Stimulated activated effector memory CD8-positive, alpha-beta T cell treated with anti-CD3 and anti-CD28 coated beads, Interleukin-12 subunit alpha, Interleukin-12 subunit beta, amount 100 ng/mL, for 72 hours (primary cell): Measurements from ENCODE around the gene ZNHIT6.
"Not testable (repeated sequence)": the region's sequence is repeated elsewhere in the genome, so short reads cannot be mapped to it uniquely, and the experiment has no call there.

ENCODE experiments used
- ATAC-seq: fragments of 150-1000 bp; cut with Tn5 transposase; 2 replicates; pipeline ENCODE4 v1.10.0; 2021
- DNase-seq, 2 donors: peaks; one replicate each; pipeline ENCODE4 v3.0.0; 2021 to 2022; ENCODE audit warnings: low spot score in 2 of 2
- H3K27ac Mint-ChIP-seq: one replicate; pipeline ENCODE4 v1.8.0; 2022; ENCODE audit warnings: mild to moderate bottlenecking, mixed read lengths
- H3K36me3 Mint-ChIP-seq: one replicate; pipeline ENCODE4 v1.8.0; 2022; ENCODE audit warnings: mild to moderate bottlenecking, mixed read lengths
- H3K4me1 Mint-ChIP-seq: one replicate; pipeline ENCODE4 v1.8.0; 2022; ENCODE audit warnings: mixed read lengths
- H3K4me3 Mint-ChIP-seq: one replicate; pipeline ENCODE4 v1.8.0; 2022; ENCODE audit warnings: mild to moderate bottlenecking, mixed read lengths
- H3K9me3 Mint-ChIP-seq: one replicate; pipeline ENCODE4 v1.8.0; 2022; ENCODE audit warnings: mixed read lengths

The ZNHIT6 gene

DNA sequence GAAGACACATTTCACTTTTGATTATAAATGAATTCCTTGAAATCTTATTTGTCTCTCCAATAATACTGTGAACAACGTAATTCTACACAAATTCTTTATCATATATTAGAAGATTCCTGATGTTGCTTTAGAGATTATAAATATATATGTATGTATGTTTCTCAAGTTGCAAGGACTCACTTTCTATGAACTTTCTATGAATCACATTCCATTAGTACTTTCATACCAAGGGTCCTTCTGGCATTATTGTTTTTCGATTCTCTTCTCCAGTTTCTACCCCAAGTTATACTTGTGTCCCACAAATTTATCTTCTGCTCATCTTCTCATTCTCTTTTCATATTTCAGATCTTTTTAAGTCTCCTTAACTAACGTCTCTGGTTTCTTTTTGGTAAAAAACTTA is 55.9 kb downstream of the ZNHIT6 start:
- no peak overlapping the region for H3K4me3 Mint-ChIP-seq
- H3K27ac Mint-ChIP-seq, result no peak overlapping the region
- H3K9me3 Mint-ChIP-seq, result peaks cover 4% of the 10 kb centered on the region

DNA sequence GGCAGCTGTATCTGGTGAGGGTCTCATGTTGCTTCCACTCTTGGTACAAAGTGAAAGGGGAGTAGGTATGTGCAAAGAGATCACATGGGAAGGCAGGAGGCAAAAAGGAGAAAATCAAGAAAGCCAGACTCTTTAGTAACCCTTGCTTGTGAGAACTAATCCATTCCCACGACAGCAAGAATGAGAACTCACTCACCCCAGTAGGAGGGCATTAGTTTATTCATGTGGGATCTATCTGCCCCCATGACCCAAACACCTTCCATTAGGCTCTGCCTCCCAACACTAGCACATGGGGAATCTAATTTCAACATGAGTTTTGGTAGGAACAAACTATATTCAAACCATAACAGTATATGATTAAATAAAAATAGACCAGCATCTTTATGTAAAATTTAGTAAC is 57.6 kb downstream of the ZNHIT6 start:
- H3K4me3 Mint-ChIP-seq, result no peak overlapping the region
- no peaks in the 10 kb centered on the region for H3K4me1 Mint-ChIP-seq
- no peak for DNase-seq
- peaks cover 39% of the 10 kb centered on the region for H3K36me3 Mint-ChIP-seq
- no peak overlapping the region for H3K27ac Mint-ChIP-seq
- H3K9me3 Mint-ChIP-seq, result peaks cover 4% of the 10 kb centered on the region
- ATAC-seq, result no peak

More for the DNA sequence above, 55.9 kb downstream of the ZNHIT6 start:
- DNase-seq (no peak), ATAC-seq (no peak)
- H3K4me1 Mint-ChIP-seq, result no peaks in the 10 kb centered on the region
- peaks cover 56% of the 10 kb centered on the region for H3K36me3 Mint-ChIP-seq

DNA sequence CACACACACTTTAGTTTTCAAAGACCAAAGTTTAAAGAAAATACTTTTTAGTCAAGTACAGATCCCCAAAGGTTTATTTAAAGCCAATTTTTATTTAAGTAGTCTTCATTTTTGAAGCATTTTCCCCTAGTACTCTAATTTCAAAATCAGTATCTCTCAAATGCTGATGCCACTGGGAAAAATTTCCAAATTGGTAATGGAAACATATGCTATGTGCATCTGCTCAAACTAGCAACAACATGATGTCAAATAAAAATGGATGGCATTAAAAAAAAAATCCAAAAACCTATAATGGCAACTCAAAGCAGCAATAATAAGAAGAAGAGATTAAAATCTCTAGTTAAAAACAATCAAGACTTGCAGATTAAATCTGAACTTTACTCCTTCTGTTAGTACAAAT is 58.6 kb downstream of the ZNHIT6 start:
- ATAC-seq (no peak), DNase-seq (no peak)
- H3K4me3 Mint-ChIP-seq, result no peak overlapping the region
- H3K9me3 Mint-ChIP-seq, result peaks cover 5% of the 10 kb centered on the region
- no peaks in the 10 kb centered on the region for H3K4me1 Mint-ChIP-seq
- no peak overlapping the region for H3K27ac Mint-ChIP-seq
- H3K36me3 Mint-ChIP-seq, result peaks cover 35% of the 10 kb centered on the region

DNA sequence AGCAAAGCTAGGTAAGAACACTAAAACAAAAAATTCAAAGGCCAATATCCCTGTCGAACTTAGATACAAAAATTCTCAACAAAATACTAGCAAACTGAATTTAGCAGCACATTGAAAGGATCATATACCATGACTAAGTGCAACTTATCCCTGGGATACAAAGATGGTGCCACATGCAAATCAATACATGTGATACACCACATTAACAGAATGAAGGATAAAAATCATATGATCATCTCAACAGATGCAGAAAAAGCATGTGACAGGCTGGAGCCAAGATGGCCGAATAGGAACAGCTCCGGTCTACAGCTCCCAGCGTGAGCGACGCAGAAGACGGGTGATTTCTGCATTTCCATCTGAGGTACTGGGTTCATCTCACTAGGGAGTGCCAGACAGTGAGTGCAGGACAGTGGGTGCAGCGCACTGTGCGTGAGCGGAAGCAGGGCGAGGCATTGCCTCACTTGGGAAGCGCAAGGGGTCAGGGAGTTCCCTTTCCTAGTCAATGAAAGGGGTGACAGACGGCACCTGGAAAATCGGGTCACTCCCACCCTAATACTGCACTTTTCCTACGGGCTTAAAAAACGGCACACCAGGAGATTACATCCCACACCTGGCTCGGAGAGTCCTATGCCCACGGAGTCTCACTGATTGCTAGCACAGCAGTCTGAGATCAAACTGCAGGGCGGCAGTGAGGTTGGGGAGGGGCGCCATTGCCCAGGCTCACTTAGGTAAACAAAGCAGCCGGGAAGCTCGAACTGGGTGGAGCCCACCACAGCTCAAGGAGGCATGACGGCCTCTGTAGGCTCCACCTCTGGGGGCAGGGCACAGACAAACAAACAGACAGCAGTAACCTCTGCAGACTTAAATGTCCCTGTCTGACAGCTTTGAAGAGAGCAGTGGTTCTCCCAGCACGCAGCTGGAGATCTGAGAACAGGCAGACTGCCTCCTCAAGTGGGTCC is 66.4 kb downstream of the ZNHIT6 start:
- DNase-seq, H3K4me1 Mint-ChIP-seq, H3K27ac Mint-ChIP-seq, H3K4me3 Mint-ChIP-seq, ATAC-seq: not testable (repeated sequence)
- Mint-ChIP-seq H3K9me3 (peaks cover 35% of the 10 kb centered on the region), H3K36me3 (peaks cover 11% of the 10 kb centered on the region)

DNA sequence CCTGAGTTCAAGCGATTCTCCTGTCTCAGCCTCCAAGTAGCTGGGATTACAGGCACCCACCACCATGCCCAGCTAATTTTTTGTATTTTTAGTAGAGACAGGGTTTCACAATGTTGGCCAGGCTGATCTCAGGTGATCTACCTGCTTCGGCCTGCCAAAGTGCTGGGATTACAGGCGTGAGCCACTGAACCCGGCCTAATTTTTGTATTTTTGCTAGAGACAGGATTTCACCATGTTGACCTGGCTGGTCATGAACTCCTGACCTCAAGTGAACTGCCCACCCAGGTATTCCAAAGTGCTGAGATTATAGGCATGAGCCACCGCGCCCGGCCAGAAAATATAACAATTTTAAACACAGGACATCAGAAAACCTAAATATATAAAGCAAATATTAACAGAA is 68.3 kb downstream of the ZNHIT6 start:
- not testable (repeated sequence) for DNase-seq, H3K27ac Mint-ChIP-seq, H3K4me3 Mint-ChIP-seq, H3K4me1 Mint-ChIP-seq, ATAC-seq
- peaks cover 11% of the 10 kb centered on the region for H3K36me3 Mint-ChIP-seq
- peaks cover 35% of the 10 kb centered on the region for H3K9me3 Mint-ChIP-seq

DNA sequence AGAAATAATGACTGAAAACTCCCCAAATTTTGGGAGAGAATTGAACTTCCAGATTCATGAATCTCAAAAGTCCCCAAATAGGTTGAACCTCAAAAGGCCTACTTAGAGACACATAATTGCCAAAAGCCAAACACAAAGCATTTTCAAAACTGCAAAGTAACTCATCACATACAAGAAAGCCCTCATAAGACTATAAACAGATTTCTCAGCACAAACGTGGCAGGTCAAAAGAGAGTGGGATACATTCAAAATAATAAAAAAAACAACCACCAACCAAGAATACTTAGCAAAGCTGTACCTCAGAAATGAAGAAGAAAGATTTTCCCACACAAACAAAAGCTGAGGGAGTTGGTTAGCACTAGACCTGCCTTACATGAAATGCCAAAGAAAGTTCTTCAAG is 69.8 kb downstream of the ZNHIT6 start:
- H3K9me3 Mint-ChIP-seq, result peaks cover 33% of the 10 kb centered on the region
- peaks cover 11% of the 10 kb centered on the region for H3K36me3 Mint-ChIP-seq
- H3K4me1 Mint-ChIP-seq, result no peaks in the 10 kb centered on the region
- ATAC-seq (no peak), DNase-seq (no peak)
- H3K27ac Mint-ChIP-seq, result no peak overlapping the region
- no peak overlapping the region for H3K4me3 Mint-ChIP-seq

DNA sequence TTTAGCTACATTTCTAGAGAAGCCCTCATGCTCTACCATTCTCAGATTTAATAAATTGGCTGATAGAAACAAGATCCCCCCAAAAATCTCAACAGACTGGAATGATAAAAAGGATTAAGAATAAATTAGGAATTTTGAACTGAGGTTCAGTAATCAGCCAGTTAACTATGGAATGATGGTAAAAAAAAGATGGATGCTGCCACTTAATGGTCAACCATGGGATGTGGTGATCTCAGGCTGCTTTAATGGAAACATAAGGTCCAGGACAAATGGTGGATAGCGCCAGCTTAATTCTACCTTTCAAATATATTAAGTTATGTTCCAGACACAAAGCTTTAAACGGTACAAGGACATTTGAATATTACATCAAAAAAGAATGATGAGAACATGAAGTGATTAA is 77.7 kb downstream of the ZNHIT6 start:
- Mint-ChIP-seq H3K36me3 (no peaks in the 10 kb centered on the region), H3K9me3 (no peaks in the 10 kb centered on the region), H3K4me3 (no peak overlapping the region), H3K4me1 (no peaks in the 10 kb centered on the region), H3K27ac (no peak overlapping the region)
- DNase-seq, result no peak
- no peak for ATAC-seq

DNA sequence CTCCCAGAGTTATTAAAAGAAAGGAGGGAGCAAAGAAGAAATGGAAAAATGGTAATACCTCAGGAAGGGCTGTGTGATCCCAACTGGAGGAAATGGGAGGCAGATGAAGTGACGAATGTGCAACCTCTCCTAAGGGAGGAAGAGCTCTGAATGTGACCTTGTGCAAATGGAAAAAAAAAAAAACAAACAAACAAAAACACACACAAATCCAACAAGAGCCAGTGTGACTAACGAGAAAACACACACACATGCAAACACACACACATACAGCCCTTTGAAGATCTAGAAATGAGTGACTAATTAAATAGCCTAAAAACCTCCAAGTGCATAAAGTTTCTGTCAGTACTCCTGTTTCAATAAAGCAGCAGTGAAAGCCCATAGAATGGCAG is 78.7 kb downstream of the ZNHIT6 start:
- no peak for ATAC-seq
- DNase-seq, result no peak
- Mint-ChIP-seq H3K27ac (no peak overlapping the region), H3K4me1 (no peaks in the 10 kb centered on the region), H3K9me3 (peaks cover 2% of the 10 kb centered on the region), H3K36me3 (no peaks in the 10 kb centered on the region), H3K4me3 (no peak overlapping the region)

DNA sequence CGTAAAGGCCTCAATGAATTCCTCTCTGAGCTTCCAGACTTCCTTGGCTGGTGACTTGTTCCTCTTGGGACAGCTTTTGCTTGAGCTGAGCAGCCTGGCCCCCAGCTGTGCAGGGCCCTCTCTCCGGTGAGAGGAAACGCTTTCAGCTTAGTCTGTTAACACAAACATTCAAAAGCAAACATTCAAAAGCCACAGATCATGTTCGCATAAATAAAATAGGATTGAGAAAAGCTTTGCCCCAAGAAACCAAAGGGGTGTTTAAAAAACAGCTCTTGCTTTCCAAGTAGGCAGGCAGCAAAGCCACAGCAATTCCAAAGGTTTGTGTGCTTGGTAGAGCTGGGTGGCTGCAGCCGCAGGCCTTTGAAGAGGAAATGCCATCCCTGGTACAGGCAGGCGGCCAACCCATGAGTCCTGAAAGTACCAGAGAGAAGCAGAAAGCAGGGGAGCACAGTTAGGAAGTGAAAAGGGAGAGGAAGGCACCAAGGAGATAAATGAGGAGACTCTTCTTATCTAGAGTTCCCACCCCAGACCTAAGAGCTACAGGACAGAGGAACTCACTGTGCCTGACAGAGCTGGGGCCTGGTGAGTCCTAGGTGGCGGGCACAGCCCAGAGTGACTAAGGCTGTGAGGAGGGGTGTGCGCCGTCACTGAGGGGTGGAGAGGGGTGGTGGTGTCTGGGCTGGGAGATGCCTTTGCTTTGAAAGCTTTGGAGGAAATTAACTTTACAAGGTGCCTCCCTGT is 79.3 kb downstream of the ZNHIT6 start:
- no peaks in the 10 kb centered on the region for H3K4me1 Mint-ChIP-seq
- H3K4me3 Mint-ChIP-seq, result no peak overlapping the region
- H3K9me3 Mint-ChIP-seq, result peaks cover 6% of the 10 kb centered on the region
- no peak overlapping the region for H3K27ac Mint-ChIP-seq
- ATAC-seq (no peak), DNase-seq (no peak)
- no peaks in the 10 kb centered on the region for H3K36me3 Mint-ChIP-seq

DNA sequence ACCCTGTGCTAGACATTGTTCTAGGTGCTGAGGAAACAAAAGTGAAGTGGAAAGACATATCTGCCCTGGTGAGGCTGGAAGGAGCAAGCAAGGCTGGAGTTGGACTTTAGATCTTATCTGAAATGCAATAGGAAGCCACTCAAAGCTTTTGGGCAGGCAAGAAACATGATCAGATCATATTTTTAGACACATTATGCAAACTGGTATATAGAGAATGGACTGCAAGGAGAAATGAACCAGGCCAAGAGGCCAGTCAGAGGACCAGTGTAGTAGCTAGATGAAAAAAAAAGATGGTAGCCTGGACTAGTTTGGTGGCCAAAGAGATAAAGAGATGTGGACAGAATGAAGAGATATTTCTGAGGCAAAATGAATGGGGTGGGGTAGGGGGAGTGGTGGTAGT is 81.4 kb downstream of the ZNHIT6 start:
- no peak overlapping the region for H3K27ac Mint-ChIP-seq
- ATAC-seq (no peak), DNase-seq (no peak)
- peaks cover 12% of the 10 kb centered on the region for H3K9me3 Mint-ChIP-seq
- H3K4me3 Mint-ChIP-seq, result no peak overlapping the region
- H3K36me3 Mint-ChIP-seq, result peaks cover 6% of the 10 kb centered on the region
- no peaks in the 10 kb centered on the region for H3K4me1 Mint-ChIP-seq

DNA sequence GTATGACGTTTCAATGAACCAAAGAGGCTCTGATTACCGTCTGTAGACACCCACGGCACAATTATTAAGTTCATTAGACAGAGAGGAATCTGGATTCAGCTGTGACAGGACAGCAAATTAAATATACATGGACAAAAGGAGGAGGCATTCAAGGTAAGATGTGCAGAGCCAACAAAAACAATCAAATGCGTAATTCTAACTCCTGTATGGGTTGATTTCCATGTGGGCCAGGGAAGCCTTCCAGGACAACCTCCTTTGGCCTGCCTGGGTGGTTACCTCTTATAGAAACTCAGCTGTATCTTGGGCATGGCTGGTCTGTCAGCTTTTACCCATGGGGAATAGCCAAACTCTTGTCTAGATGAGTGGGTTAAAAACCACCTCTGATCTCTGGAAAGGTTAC is 83.9 kb downstream of the ZNHIT6 start:
- Mint-ChIP-seq H3K27ac (no peak overlapping the region), H3K9me3 (peaks cover 19% of the 10 kb centered on the region), H3K4me1 (no peaks in the 10 kb centered on the region), H3K36me3 (peaks cover 6% of the 10 kb centered on the region), H3K4me3 (no peak overlapping the region)
- no peak for ATAC-seq
- DNase-seq, result no peak

DNA sequence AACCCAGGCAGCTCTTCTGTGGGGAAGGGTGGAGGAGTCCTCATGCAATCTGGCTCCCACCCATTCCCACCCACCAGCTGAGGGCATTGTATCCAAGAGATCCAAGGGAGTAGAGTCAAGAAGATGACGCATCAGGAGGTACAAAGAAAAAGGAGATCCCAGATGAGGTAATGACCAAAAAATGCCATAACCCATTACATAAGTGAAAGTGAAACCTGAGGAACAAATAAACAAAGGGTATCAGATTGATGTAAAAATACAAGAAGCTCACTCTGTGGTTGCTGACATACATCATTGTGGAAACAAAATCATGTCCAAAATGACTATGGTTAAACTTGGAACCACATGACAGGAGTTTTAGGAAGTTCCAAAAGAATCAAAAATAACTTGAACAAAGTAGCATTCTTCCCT is 85.2 kb downstream of the ZNHIT6 start:
- Mint-ChIP-seq H3K4me3 (no peak overlapping the region), H3K4me1 (no peaks in the 10 kb centered on the region), H3K36me3 (peaks cover 6% of the 10 kb centered on the region), H3K9me3 (peaks cover 19% of the 10 kb centered on the region), H3K27ac (no peak overlapping the region)
- DNase-seq, result no peak
- ATAC-seq, result no peak

DNA sequence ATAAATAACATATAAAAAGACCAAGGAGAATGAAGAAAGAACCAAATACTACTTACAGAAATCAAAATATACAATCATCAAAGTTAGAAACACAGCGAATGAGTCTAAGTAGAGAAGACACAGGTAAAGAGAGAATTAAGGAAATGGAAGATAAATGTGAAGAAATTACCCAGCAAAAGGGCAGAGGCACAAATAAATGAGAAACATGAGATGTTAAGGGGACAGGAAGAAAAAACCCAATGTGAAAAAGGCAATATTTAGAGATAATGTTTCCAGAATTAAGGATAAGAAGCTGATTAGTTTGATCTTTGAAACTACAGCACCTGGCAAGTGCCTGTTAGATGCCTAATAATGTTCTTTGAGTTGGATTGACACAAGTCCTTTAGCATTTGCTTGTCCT is 86.8 kb downstream of the ZNHIT6 start:
- no peak for ATAC-seq
- Mint-ChIP-seq H3K9me3 (peaks cover 19% of the 10 kb centered on the region), H3K36me3 (peaks cover 6% of the 10 kb centered on the region), H3K4me1 (no peaks in the 10 kb centered on the region), H3K4me3 (no peak overlapping the region), H3K27ac (no peak overlapping the region)
- DNase-seq, result no peak

DNA sequence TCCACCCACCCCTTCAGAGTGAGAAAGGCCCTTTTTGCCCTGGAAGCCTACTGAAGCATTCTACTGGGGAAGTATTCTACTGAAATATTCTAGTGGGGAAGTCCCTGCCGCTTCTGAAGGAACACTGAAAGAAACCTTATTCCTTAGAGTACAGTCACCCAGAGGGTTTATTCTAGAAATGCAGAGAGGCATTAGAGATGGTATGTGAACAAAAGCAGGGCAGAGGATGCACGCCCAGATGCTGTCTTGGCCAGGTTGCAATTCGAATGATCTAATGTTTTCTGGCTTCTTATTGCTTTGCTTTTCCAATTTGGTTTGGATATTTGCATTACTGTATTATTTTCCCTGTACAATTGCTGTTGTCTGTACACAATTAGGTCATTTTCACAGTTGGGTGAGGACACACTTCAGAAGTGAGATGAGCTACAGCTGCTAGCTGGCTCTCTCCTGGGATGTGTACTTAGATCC is 90.6 kb downstream of the ZNHIT6 start:
- H3K36me3 Mint-ChIP-seq, result peaks cover under 1% of the 10 kb centered on the region
- no peak overlapping the region for H3K27ac Mint-ChIP-seq
- no peak overlapping the region for H3K4me3 Mint-ChIP-seq
- H3K4me1 Mint-ChIP-seq, result no peaks in the 10 kb centered on the region
- H3K9me3 Mint-ChIP-seq, result peaks cover 13% of the 10 kb centered on the region
- DNase-seq, result no peak
- no peak for ATAC-seq

DNA sequence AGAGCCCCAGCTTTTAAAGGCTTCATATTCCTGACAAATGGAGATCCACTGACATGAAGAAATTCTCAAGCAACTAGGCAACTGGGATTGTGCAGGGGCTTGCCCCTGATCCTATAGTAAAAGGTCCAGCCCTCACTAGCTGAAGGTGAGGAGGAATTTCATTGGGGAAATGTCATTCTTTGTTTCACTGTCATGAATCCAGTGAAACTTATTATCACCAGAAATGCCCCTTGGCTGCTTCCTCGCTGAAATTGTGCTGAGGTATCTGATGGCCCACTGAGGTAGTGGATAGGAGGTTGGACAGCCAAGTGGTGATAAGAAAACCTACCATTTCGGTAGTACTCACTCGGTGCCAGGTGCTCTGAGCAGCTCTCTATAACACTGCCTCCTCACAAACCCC is 91.5 kb downstream of the ZNHIT6 start:
- no peaks in the 10 kb centered on the region for H3K36me3 Mint-ChIP-seq
- no peak overlapping the region for H3K27ac Mint-ChIP-seq
- no peak for DNase-seq
- peaks cover 6% of the 10 kb centered on the region for H3K9me3 Mint-ChIP-seq
- no peaks in the 10 kb centered on the region for H3K4me1 Mint-ChIP-seq
- no peak for ATAC-seq
- no peak overlapping the region for H3K4me3 Mint-ChIP-seq

DNA sequence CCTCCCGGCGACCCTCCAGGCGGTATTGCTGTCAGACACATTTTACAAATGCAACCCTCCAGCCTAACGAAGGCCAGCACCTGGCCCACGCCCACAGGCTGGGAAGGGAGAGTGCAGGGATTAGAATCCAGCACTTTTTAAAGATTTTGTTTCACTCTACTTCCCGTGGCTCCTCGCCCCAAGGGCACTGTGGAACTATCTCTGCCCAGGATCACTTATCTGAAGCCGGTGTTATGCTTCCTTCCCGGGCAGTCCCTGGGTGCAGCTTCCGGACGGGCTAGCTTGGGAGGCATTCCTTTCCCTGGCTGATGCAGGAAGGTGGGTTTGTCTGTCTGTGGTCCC is 91.9 kb downstream of the ZNHIT6 start:
- Mint-ChIP-seq H3K9me3 (peaks cover 4% of the 10 kb centered on the region), H3K36me3 (no peaks in the 10 kb centered on the region), H3K27ac (no peak overlapping the region), H3K4me1 (no peaks in the 10 kb centered on the region), H3K4me3 (no peak overlapping the region)
- DNase-seq (no peak), ATAC-seq (no peak)
